Measurements from ENCODE around the gene QKI.

The QKI gene

DNA sequence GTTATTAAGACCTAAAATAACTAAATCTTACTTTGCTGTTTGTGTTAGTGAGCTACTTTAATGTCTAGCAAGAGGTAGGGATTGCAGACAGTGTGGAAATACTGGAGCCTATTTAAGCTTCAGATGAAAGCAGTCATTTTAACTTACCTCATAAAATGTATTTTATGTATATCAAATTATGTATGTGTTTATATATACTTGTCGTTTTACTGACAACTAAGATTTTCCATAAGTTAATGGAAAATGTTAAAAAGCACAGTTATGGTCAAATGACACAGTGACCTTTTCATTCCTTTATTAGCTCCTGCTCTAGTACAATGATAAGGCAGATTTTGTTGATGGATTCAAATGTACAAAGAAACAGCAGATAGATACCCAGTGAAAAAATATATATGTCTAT is 34.6 kb downstream of the QKI start:
- Histone ChIP-seq H3K9ac (ENCODE audit: low read depth, low read length, poor library complexity) (no peak overlapping the region), H3K4ac (ENCODE audit: low read length) (no peak overlapping the region), H3K18ac (ENCODE audit: low read length) (no peak overlapping the region), H2BK15ac (ENCODE audit: low read length) (no peak overlapping the region), H4K8ac (ENCODE audit: low read depth, low read length) (no peak overlapping the region), H2BK12ac (ENCODE audit: low read length) (no peak overlapping the region), H3K4me2 (ENCODE audit: insufficient read depth, low read length, poor library complexity, severe bottlenecking) (no peak overlapping the region), H3K9me3 (replicated peaks in 1 of 2; ENCODE audit: control insufficient read depth in 2 of 2, insufficient read depth in 1 of 2, low read depth in 1 of 2, low read length in 2 of 2) (peaks cover 0 to 31% of the 10 kb centered on the region in 2 donors), H3K4me1 (ENCODE audit: control insufficient read depth in 2 of 2, insufficient read depth in 1 of 2, low read depth in 1 of 2, low read length in 2 of 2) (peaks cover 1 to 5% of the 10 kb centered on the region in 2 donors), H4K91ac (ENCODE audit: low read depth, low read length, poor library complexity) (no peak overlapping the region), H3K14ac (ENCODE audit: low read length) (no peak overlapping the region), H2AK5ac (ENCODE audit: low read depth, low read length) (no peak overlapping the region), H3K23ac (ENCODE audit: low read depth, low read length, poor library complexity) (no peak overlapping the region), H3K79me1 (ENCODE audit: low read depth, low read length) (peaks cover 2% of the 10 kb centered on the region), H3K36me3 (replicated peaks in 1 of 2; ENCODE audit: control insufficient read depth in 2 of 2, insufficient read depth in 2 of 2, low read length in 2 of 2) (peaks cover 0 to 73% of the 10 kb centered on the region in 2 donors), H3K27ac (replicated peaks; ENCODE audit: low read length) (no peak overlapping the region), H3K27me3 (ENCODE audit: control insufficient read depth in 3 of 3, insufficient read depth in 3 of 3, low read depth in 1 of 3, low read length in 3 of 3) (no peaks in the 10 kb centered on the region), H2AFZ (ENCODE audit: low read length) (no peak overlapping the region), H2BK5ac (ENCODE audit: low read length) (no peak overlapping the region), H2BK120ac (ENCODE audit: low read depth, low read length) (no peak overlapping the region), H3K4me3 (ENCODE audit: low read length in 2 of 2) (no peak overlapping the region)
- no peak for DNase-seq (ENCODE audit: low spot score)
- no CpG with 5 or more reads among the region's 1 CpG for WGBS, 2 donors (ENCODE audit: extremely low coverage in 2 of 2, insufficient read length in 2 of 2, insufficient replicate concordance in 1 of 2)

DNA sequence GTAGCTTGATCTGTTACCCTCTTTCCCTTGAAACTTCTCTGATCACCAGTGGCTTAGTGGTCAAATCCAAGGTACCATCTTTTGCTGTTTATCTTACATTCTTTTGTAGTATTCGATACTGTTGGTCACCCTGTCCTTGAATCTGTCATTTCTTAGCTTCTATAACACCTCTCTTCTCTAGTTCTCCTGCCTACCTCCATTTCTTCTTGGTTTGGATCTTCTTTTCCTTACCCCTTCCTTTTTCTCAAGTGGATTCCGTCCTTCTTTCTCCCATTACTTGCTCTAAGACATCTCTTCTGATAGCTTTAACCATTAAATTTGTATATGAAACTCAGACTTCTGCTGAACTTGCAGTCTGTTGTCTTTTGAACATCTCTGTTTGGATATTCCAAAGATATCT is 39.9 kb downstream of the QKI start:
- Histone ChIP-seq H3K4me3 (ENCODE audit: low read length in 2 of 2) (no peak overlapping the region), H3K23ac (ENCODE audit: low read depth, low read length, poor library complexity) (no peak overlapping the region), H4K8ac (ENCODE audit: low read depth, low read length) (no peak overlapping the region), H3K9me3 (replicated peaks in 1 of 2; ENCODE audit: control insufficient read depth in 2 of 2, insufficient read depth in 1 of 2, low read depth in 1 of 2, low read length in 2 of 2) (peaks cover 0 to 55% of the 10 kb centered on the region in 2 donors), H3K18ac (ENCODE audit: low read length) (no peak overlapping the region), H3K27me3 (ENCODE audit: control insufficient read depth in 3 of 3, insufficient read depth in 3 of 3, low read depth in 1 of 3, low read length in 3 of 3) (no peaks in the 10 kb centered on the region), H3K4me2 (ENCODE audit: insufficient read depth, low read length, poor library complexity, severe bottlenecking) (no peak overlapping the region), H3K14ac (ENCODE audit: low read length) (no peak overlapping the region), H3K4ac (ENCODE audit: low read length) (no peak overlapping the region), H2BK5ac (ENCODE audit: low read length) (no peak overlapping the region), H3K27ac (replicated peaks; ENCODE audit: low read length) (no peak overlapping the region), H3K36me3 (replicated peaks in 1 of 2; ENCODE audit: control insufficient read depth in 2 of 2, insufficient read depth in 2 of 2, low read length in 2 of 2) (peaks cover 0 to 89% of the 10 kb centered on the region in 2 donors), H3K79me1 (ENCODE audit: low read depth, low read length) (no peaks in the 10 kb centered on the region), H3K4me1 (ENCODE audit: control insufficient read depth in 2 of 2, insufficient read depth in 1 of 2, low read depth in 1 of 2, low read length in 2 of 2) (peaks cover 0 to 4% of the 10 kb centered on the region in 2 donors), H2BK15ac (ENCODE audit: low read length) (no peak overlapping the region), H2AFZ (ENCODE audit: low read length) (no peak overlapping the region), H4K91ac (ENCODE audit: low read depth, low read length, poor library complexity) (no peak overlapping the region), H3K9ac (ENCODE audit: low read depth, low read length, poor library complexity) (no peak overlapping the region), H2AK5ac (ENCODE audit: low read depth, low read length) (no peak overlapping the region), H2BK12ac (ENCODE audit: low read length) (no peak overlapping the region), H2BK120ac (ENCODE audit: low read depth, low read length) (no peak overlapping the region)
- no CpG with 5 or more reads among the region's 2 CpGs for WGBS, 2 donors (ENCODE audit: extremely low coverage in 2 of 2, insufficient read length in 2 of 2, insufficient replicate concordance in 1 of 2)
- DNase-seq (ENCODE audit: low spot score), result no peak

DNA sequence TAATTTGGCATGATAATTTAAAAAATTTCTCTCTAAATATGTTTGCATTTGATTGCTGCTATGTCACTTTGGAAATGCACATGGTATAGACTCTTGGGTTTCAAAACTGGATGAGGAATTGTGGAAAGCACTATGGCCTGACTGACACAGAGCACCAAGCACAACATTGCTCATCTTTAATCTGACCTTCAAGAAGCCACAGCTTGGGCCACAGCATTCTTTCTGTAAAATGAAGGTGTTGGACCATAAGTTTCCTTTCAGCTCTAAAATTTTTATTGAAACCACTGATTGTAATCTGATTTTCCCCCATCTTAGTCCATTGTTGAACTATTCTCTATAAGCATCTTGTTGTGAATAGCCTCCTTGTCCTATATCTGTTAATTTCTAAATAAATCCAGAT is 41.0 kb downstream of the QKI start:
- peaks cover 0 to 85% of the 10 kb centered on the region in 2 donors for H3K36me3 ChIP-seq (replicated peaks in 1 of 2; ENCODE audit: control insufficient read depth in 2 of 2, insufficient read depth in 2 of 2, low read length in 2 of 2)
- DNase-seq (ENCODE audit: low spot score), result no peak

DNA sequence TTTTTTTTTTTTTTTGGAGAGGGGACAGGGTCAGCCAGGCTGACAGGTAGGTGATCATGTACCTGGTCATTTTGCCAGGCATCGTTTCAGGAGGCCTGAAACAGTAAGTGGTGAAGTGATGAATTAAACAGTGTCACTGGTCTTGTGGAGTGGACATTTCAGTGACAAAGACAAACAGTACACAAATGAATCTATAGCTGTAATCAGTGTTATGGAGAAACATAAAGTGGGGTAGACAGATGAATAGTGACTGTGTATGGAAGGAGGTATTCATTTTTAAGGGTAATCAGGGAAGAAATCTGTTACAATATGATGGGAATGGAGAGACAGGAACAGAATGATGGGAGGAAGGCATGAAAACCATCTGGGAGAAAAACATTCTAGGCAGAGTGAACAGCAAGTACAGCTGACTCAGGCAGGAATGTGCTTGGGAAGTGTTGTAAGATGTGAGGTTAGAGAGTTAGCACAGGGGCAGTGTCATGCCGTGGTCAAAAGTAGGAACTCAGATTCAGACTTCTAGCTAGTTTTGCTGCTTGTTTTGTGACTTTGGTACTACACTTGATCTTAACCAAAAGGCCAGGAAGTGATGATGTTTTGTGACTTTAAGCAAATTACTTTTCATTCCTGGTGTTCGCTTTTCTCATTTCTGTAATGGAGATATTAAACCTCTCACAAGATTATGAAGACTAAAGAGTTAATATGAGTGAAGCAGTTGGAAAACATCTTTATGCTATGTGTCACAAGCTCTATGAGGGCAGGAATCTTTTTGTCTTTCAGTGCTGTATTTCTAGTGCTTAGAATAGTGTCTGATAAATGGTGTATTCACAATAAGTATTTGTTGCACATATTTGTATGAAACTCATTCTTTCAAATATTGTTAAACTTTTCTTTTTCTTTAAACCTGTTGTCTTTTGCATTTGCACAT is 43.4 kb downstream of the QKI start:
- H3K4me3 ChIP-seq (ENCODE audit: low read length in 2 of 2), result no peak overlapping the region
- no CpG with 5 or more reads among the region's 3 CpGs for whole genome bisulfite sequencing, 2 donors (ENCODE audit: extremely low coverage in 2 of 2, insufficient read length in 2 of 2, insufficient replicate concordance in 1 of 2)
- H3K27ac ChIP-seq (replicated peaks; ENCODE audit: low read length), result no peak overlapping the region

More for the DNA sequence above, 41.0 kb downstream of the QKI start:
- Histone ChIP-seq H3K9me3 (replicated peaks in 1 of 2; ENCODE audit: control insufficient read depth in 2 of 2, insufficient read depth in 1 of 2, low read depth in 1 of 2, low read length in 2 of 2) (peaks cover 0 to 52% of the 10 kb centered on the region in 2 donors), H3K4me1 (ENCODE audit: control insufficient read depth in 2 of 2, insufficient read depth in 1 of 2, low read depth in 1 of 2, low read length in 2 of 2) (peaks cover 6 to 7% of the 10 kb centered on the region in 2 donors), H2BK15ac (ENCODE audit: low read length) (no peak overlapping the region), H2BK120ac (ENCODE audit: low read depth, low read length) (no peak overlapping the region), H3K9ac (ENCODE audit: low read depth, low read length, poor library complexity) (no peak overlapping the region), H3K4ac (ENCODE audit: low read length) (no peak overlapping the region), H3K79me1 (ENCODE audit: low read depth, low read length) (no peaks in the 10 kb centered on the region), H2AFZ (ENCODE audit: low read length) (no peak overlapping the region), H2BK5ac (ENCODE audit: low read length) (no peak overlapping the region), H4K91ac (ENCODE audit: low read depth, low read length, poor library complexity) (no peak overlapping the region), H3K18ac (ENCODE audit: low read length) (no peak overlapping the region), H4K8ac (ENCODE audit: low read depth, low read length) (no peak overlapping the region), H3K27me3 (ENCODE audit: control insufficient read depth in 3 of 3, insufficient read depth in 3 of 3, low read depth in 1 of 3, low read length in 3 of 3) (no peaks in the 10 kb centered on the region), H3K14ac (ENCODE audit: low read length) (no peak overlapping the region), H2BK12ac (ENCODE audit: low read length) (no peak overlapping the region), H3K4me3 (ENCODE audit: low read length in 2 of 2) (no peak overlapping the region), H3K4me2 (ENCODE audit: insufficient read depth, low read length, poor library complexity, severe bottlenecking) (no peak overlapping the region), H3K23ac (ENCODE audit: low read depth, low read length, poor library complexity) (no peak overlapping the region), H3K27ac (replicated peaks; ENCODE audit: low read length) (no peak overlapping the region), H2AK5ac (ENCODE audit: low read depth, low read length) (no peak overlapping the region)

More for the DNA sequence above, 43.4 kb downstream of the QKI start:
- no peak overlapping the region for H2BK5ac ChIP-seq (ENCODE audit: low read length)
- no peak overlapping the region for H3K4ac ChIP-seq (ENCODE audit: low read length)
- no peak overlapping the region for H4K91ac ChIP-seq (ENCODE audit: low read depth, low read length, poor library complexity)
- H3K9ac ChIP-seq (ENCODE audit: low read depth, low read length, poor library complexity), result no peak overlapping the region
- H3K18ac ChIP-seq (ENCODE audit: low read length), result no peak overlapping the region
- H3K27me3 ChIP-seq (ENCODE audit: control insufficient read depth in 3 of 3, insufficient read depth in 3 of 3, low read depth in 1 of 3, low read length in 3 of 3), result no peaks in the 10 kb centered on the region
- H4K8ac ChIP-seq (ENCODE audit: low read depth, low read length), result no peak overlapping the region
- no peak overlapping the region for H3K4me2 ChIP-seq (ENCODE audit: insufficient read depth, low read length, poor library complexity, severe bottlenecking)
- H2AK5ac ChIP-seq (ENCODE audit: low read depth, low read length), result no peak overlapping the region
- no peak overlapping the region for H2BK120ac ChIP-seq (ENCODE audit: low read depth, low read length)
- peaks cover 0 to 94% of the 10 kb centered on the region in 2 donors for H3K36me3 ChIP-seq (replicated peaks in 1 of 2; ENCODE audit: control insufficient read depth in 2 of 2, insufficient read depth in 2 of 2, low read length in 2 of 2)
- H2BK12ac ChIP-seq (ENCODE audit: low read length), result no peak overlapping the region
- no peak for DNase-seq (ENCODE audit: low spot score)
- no peak overlapping the region for H3K14ac ChIP-seq (ENCODE audit: low read length)
- H2BK15ac ChIP-seq (ENCODE audit: low read length), result no peak overlapping the region
- no peaks in the 10 kb centered on the region for H3K79me1 ChIP-seq (ENCODE audit: low read depth, low read length)
- peaks cover 6 to 7% of the 10 kb centered on the region in 2 donors for H3K4me1 ChIP-seq (ENCODE audit: control insufficient read depth in 2 of 2, insufficient read depth in 1 of 2, low read depth in 1 of 2, low read length in 2 of 2)
- H2AFZ ChIP-seq (ENCODE audit: low read length), result no peak overlapping the region
- H3K9me3 ChIP-seq (replicated peaks in 1 of 2; ENCODE audit: control insufficient read depth in 2 of 2, insufficient read depth in 1 of 2, low read depth in 1 of 2, low read length in 2 of 2), result peaks cover 0 to 43% of the 10 kb centered on the region in 2 donors
- H3K23ac ChIP-seq (ENCODE audit: low read depth, low read length, poor library complexity), result no peak overlapping the region

Data from neuronal stem cell (in vitro differentiated cells).